Endothelial cell of umbilical vein (primary cell): Measurements from ENCODE around the gene KCTD21.
A peak's percentile ranks its signal among the peaks of the same experiment; 100 is the strongest.

Experiments used
- CTCF ChIP-seq, 2 donors: IDR thresholded peaks; 1 replicate in 1 of 2; 2 replicates in 1 of 2; pipeline ENCODE4 v1.5.1; 2011; ENCODE audit warnings: low read length in 2 of 2, mild to moderate bottlenecking in 2 of 2, moderate library complexity in 2 of 2, control low read depth in 1 of 2, inconsistent platforms in 1 of 2, low read depth in 1 of 2; ENCODE audit not compliant: insufficient read depth in 1 of 2; ENCODE audit errors: extremely low read depth in 1 of 2
- EZH2 ChIP-seq: IDR thresholded peaks from 2 replicates; pipeline ENCODE4 v1.6.1; 2012; ENCODE audit warnings: borderline replicate concordance, low read depth, mild to moderate bottlenecking, moderate library complexity, low read length, inconsistent platforms; ENCODE audit not compliant: severe bottlenecking
- GATA2 ChIP-seq: IDR thresholded peaks from 2 replicates; pipeline ENCODE4 v1.7.0; 2011; ENCODE audit warnings: low read depth, mild to moderate bottlenecking, moderate library complexity, mixed read lengths, low read length; ENCODE audit not compliant: insufficient read length, insufficient read depth
- JUN ChIP-seq: IDR thresholded peaks from 2 replicates; pipeline ENCODE4 v1.6.1; 2011; ENCODE audit warnings: borderline replicate concordance, low read depth; ENCODE audit not compliant: insufficient read length, insufficient read depth
- MAX ChIP-seq: IDR thresholded peaks from 2 replicates; pipeline ENCODE4 v1.6.1; 2011; ENCODE audit not compliant: insufficient read depth, insufficient read length
- MYC ChIP-seq: IDR thresholded peaks from one replicate; pipeline ENCODE4 v1.6.1; 2011; ENCODE audit warnings: mild to moderate bottlenecking, low read depth, low read length
- POLR2A ChIP-seq: IDR thresholded peaks from 2 replicates; pipeline ENCODE4 v1.6.1; 2012; ENCODE audit warnings: low read depth, mild to moderate bottlenecking, control low read depth, low read length
- POLR2AphosphoS5 ChIP-seq: IDR thresholded peaks from 2 replicates; pipeline ENCODE4 v1.6.1; 2012; ENCODE audit warnings: low read depth, mild to moderate bottlenecking, control low read depth, low read length, moderate library complexity; ENCODE audit not compliant: insufficient read depth

GRCh38 chr11:78139422-78140391 lies 48.7 kb downstream of the KCTD21 start, which contains the start of gene ALG8:
- no peak for TF ChIP-seq EZH2
- TF ChIP-seq JUN, result no peak
- no peak for TF ChIP-seq CTCF (IDR thresholded peaks at IDR 0.05; ENCODE audit: extremely low read depth in 1 of 2, insufficient read depth in 1 of 2, low read depth in 1 of 2, low read length in 2 of 2)
- peak; percentile 89 for TF ChIP-seq POLR2AphosphoS5
- peak; percentile 89 for TF ChIP-seq POLR2A
- peak; percentile 30 for TF ChIP-seq MYC
- peak; percentile 91 for TF ChIP-seq MAX
- TF ChIP-seq GATA2, result no peak
